GM12865 (cell line): ENCODE measurements around the gene CNIH1.
"Not testable (repeated sequence)": the region's sequence is repeated elsewhere in the genome, so short reads cannot be mapped to it uniquely, and the experiment has no call there.

Experiments
- DNase-seq: peaks from one replicate; pipeline ENCODE4 v3.0.0; 2010; ENCODE audit warnings: low read depth
- H3K4me3 ChIP-seq: 2 replicates; pipeline ENCODE4 v1.5.1; 2011; ENCODE audit warnings: mild to moderate bottlenecking, low read depth, low read length, control low read depth
- CTCF ChIP-seq: IDR thresholded peaks from 2 replicates; pipeline ENCODE4 v1.5.1; 2011; ENCODE audit warnings: low read length, control low read depth, low read depth, inconsistent platforms; ENCODE audit not compliant: insufficient read depth; ENCODE audit errors: missing control alignments

CNIH1 gene

GRCh38 chr14:54470701-54471100 lies 29.5 kb upstream of the CNIH1 start:
- no peak overlapping the region for H3K4me3 ChIP-seq
- no peak for TF ChIP-seq CTCF
- no peak for DNase-seq

- DNase-seq: no peak
- TF ChIP-seq CTCF: no peak
- H3K4me3 ChIP-seq: no peak overlapping the region
Measured at GRCh38 chr14:54467280-54467679, 26.1 kb upstream of the CNIH1 start.

- no peak overlapping the region for H3K4me3 ChIP-seq
- DNase-seq: no peak
- TF ChIP-seq CTCF: no peak
Measured at GRCh38 chr14:54465654-54466053, 24.5 kb upstream of the CNIH1 start.

GRCh38 chr14:54462048-54462447 lies 20.9 kb upstream of the CNIH1 start:
- no peak for TF ChIP-seq CTCF
- no peak overlapping the region for H3K4me3 ChIP-seq
- DNase-seq: no peak

- DNase-seq: no peak
- no peak for TF ChIP-seq CTCF
- no peak overlapping the region for H3K4me3 ChIP-seq
Measured at GRCh38 chr14:54459106-54459505, 17.9 kb upstream of the CNIH1 start.

- not testable (repeated sequence) for H3K4me3 ChIP-seq, DNase-seq
Measured at GRCh38 chr14:54458536-54458935, 17.4 kb upstream of the CNIH1 start.

GRCh38 chr14:54457609-54457996 lies 16.4 kb upstream of the CNIH1 start:
- DNase-seq: no peak
- H3K4me3 ChIP-seq: no peak overlapping the region
- TF ChIP-seq CTCF: no peak

GRCh38 chr14:54456820-54457608 lies 15.8 kb upstream of the CNIH1 start:
- DNase-seq: not testable (repeated sequence)

More at GRCh38 chr14:54456820-54457608, 15.8 kb upstream of the CNIH1 start:
- not testable (repeated sequence) for H3K4me3 ChIP-seq
